Brain microvascular endothelial cell (primary cell): ENCODE results near the gene HMGB3.

Experiments
- DNase-seq: peaks from one replicate; pipeline ENCODE4 v3.0.0-alpha.2; 2020
- H3K27ac ChIP-seq: fragments of 250-450 bp; sonication (Bioruptor Pico); 2 replicates; pipeline ENCODE4 v1.5.1; 2020; ENCODE audit warnings: mild to moderate bottlenecking, moderate library complexity
- H3K27me3 ChIP-seq: fragments of 250-450 bp; sonication (Bioruptor Pico); replicated peaks from 2 replicates; pipeline ENCODE4 v1.5.1; 2020; ENCODE audit warnings: mild to moderate bottlenecking
- H3K36me3 ChIP-seq: fragments of 250-450 bp; sonication (Bioruptor Pico); replicated peaks from 2 replicates; pipeline ENCODE4 v1.5.1; 2020; ENCODE audit warnings: mild to moderate bottlenecking
- H3K4me3 ChIP-seq: 2 replicates; pipeline ENCODE4 v1.5.1; 2011; ENCODE audit warnings: low read depth, mild to moderate bottlenecking, control low read depth, low read length, moderate library complexity
- CTCF ChIP-seq: IDR thresholded peaks from 2 replicates; pipeline ENCODE4 v1.5.1; 2011; ENCODE audit warnings: low read depth, mild to moderate bottlenecking, moderate library complexity, low read length, control low read depth, inconsistent platforms; ENCODE audit errors: missing control alignments
- in situ Hi-C: cut with HindIII; loops from 2 replicates; pipeline ENCODE4 v1.10.0; 2017; ENCODE audit warnings: low sequenced_read_pairs, low pct_ligation_motif_present

HMGB3 gene

DNA sequence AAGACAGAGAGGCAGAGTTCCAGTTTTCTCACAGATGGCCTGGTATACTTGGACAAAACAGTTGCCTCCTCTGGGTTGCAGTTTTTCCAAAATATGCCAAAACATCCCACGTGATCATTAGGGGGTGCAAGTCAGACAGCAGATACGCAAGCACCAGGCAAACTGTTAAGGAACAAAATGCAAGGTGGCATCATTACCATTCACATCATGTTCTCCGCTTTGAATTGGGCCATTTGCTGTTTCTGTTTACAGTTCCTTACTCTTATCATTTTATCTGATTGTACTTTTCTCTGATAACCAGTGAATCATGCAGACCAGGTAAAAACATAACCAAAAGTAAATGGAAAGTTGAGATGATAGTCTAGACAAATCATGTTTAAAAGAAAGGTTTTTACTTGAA lies 16.4 kb upstream of the HMGB3 start:
- no peak for DNase-seq
- H3K27me3 ChIP-seq: no peaks in the 10 kb centered on the region
- in situ Hi-C loops: no loop called here
- no peak overlapping the region for H3K4me3 ChIP-seq
- no peak overlapping the region for H3K27ac ChIP-seq
- TF ChIP-seq CTCF: no peak
- H3K36me3 ChIP-seq: no peaks in the 10 kb centered on the region

- DNase-seq: no peak
- Histone ChIP-seq H3K27ac (no peak overlapping the region), H3K4me3 (no peak overlapping the region), H3K27me3 (no peaks in the 10 kb centered on the region), H3K36me3 (no peaks in the 10 kb centered on the region)
- in situ Hi-C loops: no loop called here
- TF ChIP-seq CTCF: no peak
Measured at GRCh38 chrX:150967786-150968185, 15.3 kb upstream of the HMGB3 start.

- in situ Hi-C loops: no loop called here
- DNase-seq: no peak
- Histone ChIP-seq H3K4me3 (no peak overlapping the region), H3K36me3 (no peaks in the 10 kb centered on the region), H3K27ac (no peak overlapping the region), H3K27me3 (no peaks in the 10 kb centered on the region)
- TF ChIP-seq CTCF: no peak
Measured at GRCh38 chrX:150968862-150969720, 14.0 kb upstream of the HMGB3 start.

DNA sequence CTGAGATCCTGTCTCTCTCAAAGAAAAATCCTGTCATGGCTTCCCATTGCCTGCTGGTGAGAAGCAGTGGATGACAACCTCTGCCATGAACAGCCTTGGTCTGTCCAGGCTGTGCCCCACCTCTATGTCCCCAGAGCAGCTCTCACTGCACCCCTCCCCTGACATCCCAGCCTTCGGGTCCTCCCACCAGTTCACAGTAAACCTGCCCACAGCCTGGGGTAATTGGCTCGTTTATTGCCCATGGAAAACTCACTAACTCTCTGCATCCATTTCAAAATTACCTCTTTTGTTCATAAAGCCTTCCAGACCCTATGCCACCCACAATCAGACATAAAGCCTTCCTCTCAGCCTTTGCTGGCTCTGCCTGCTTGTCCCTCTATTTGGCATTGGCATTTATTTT lies 10.7 kb upstream of the HMGB3 start:
- in situ Hi-C loops: no loop called here
- Histone ChIP-seq H3K36me3 (no peaks in the 10 kb centered on the region), H3K27me3 (no peaks in the 10 kb centered on the region), H3K4me3 (no peak overlapping the region), H3K27ac (no peak overlapping the region)
- TF ChIP-seq CTCF: no peak
- DNase-seq: no peak

GRCh38 chrX:150975655-150976390 lies 7.3 kb upstream of the HMGB3 start:
- no peak overlapping the region for H3K27ac ChIP-seq
- in situ Hi-C loops: no loop called here
- TF ChIP-seq CTCF: no peak
- no peaks in the 10 kb centered on the region for H3K27me3 ChIP-seq
- H3K36me3 ChIP-seq: no peaks in the 10 kb centered on the region
- DNase-seq: no peak
- H3K4me3 ChIP-seq: no peak overlapping the region
